ENCODE results near the gene PDE6H. TPM values are rescaled to one million over a fixed set of nuclear protein-coding genes. Genes with fewer than 3 reads are reported as not detected.

Gene PDE6H
- total RNA-seq, 1 donor from 2014 or later, result not detected

- Mint-ChIP-seq H3K4me1 (no peaks in the 10 kb centered on the region), H3K36me3 (ENCODE audit: low read depth) (no peaks in the 10 kb centered on the region), H3K4me3 (no peak overlapping the region), H3K27me3 (ENCODE audit: low read depth) (no peaks in the 10 kb centered on the region), H3K9me3 (peaks cover 2% of the 10 kb centered on the region), H3K27ac (ENCODE audit: unreplicated experiment) (no peak overlapping the region)
- no peak for DNase-seq (ENCODE audit: low read depth, low spot score)
- TF ChIP-seq CTCF (conservative IDR thresholded peaks at IDR 0.05), result no peak
Observed at GRCh38 chr12:15007551-15007950, 34.7 kb downstream of the PDE6H start.

- no peaks in the 10 kb centered on the region for H3K4me1 Mint-ChIP-seq
- no peaks in the 10 kb centered on the region for H3K36me3 Mint-ChIP-seq (ENCODE audit: low read depth)
- TF ChIP-seq CTCF (conservative IDR thresholded peaks at IDR 0.05), result peak; percentile 52
- H3K27me3 Mint-ChIP-seq (ENCODE audit: low read depth), result no peaks in the 10 kb centered on the region
- H3K27ac Mint-ChIP-seq (ENCODE audit: unreplicated experiment), result no peak overlapping the region
- H3K9me3 Mint-ChIP-seq, result peaks cover 2% of the 10 kb centered on the region
- no peak overlapping the region for H3K4me3 Mint-ChIP-seq
- DNase-seq (ENCODE audit: low read depth, low spot score), result no peak
Observed at GRCh38 chr12:15011162-15011561, 38.3 kb downstream of the PDE6H start.

GRCh38 chr12:15013634-15014179, 40.9 kb downstream of the PDE6H start:
- no peaks in the 10 kb centered on the region for H3K36me3 Mint-ChIP-seq (ENCODE audit: low read depth)
- no peaks in the 10 kb centered on the region for H3K27me3 Mint-ChIP-seq (ENCODE audit: low read depth)
- no peak for DNase-seq (ENCODE audit: low read depth, low spot score)
- no peak for TF ChIP-seq CTCF (conservative IDR thresholded peaks at IDR 0.05)
- H3K9me3 Mint-ChIP-seq, result peaks cover 2% of the 10 kb centered on the region
- no peak overlapping the region for H3K27ac Mint-ChIP-seq (ENCODE audit: unreplicated experiment)
- H3K4me1 Mint-ChIP-seq, result no peaks in the 10 kb centered on the region
- H3K4me3 Mint-ChIP-seq, result no peak overlapping the region

- TF ChIP-seq CTCF (conservative IDR thresholded peaks at IDR 0.05), result no peak
- H3K9me3 Mint-ChIP-seq, result no peaks in the 10 kb centered on the region
- no peak overlapping the region for H3K4me3 Mint-ChIP-seq
- no peaks in the 10 kb centered on the region for H3K36me3 Mint-ChIP-seq (ENCODE audit: low read depth)
- H3K4me1 Mint-ChIP-seq, result no peaks in the 10 kb centered on the region
- DNase-seq (ENCODE audit: low read depth, low spot score), result no peak
- no peaks in the 10 kb centered on the region for H3K27me3 Mint-ChIP-seq (ENCODE audit: low read depth)
- H3K27ac Mint-ChIP-seq (ENCODE audit: unreplicated experiment), result no peak overlapping the region
Observed at GRCh38 chr12:15014708-15015107, 41.9 kb downstream of the PDE6H start.

- no peak for DNase-seq (ENCODE audit: low read depth, low spot score)
- H3K4me3 Mint-ChIP-seq, result no peak overlapping the region
- no peaks in the 10 kb centered on the region for H3K27me3 Mint-ChIP-seq (ENCODE audit: low read depth)
- H3K27ac Mint-ChIP-seq (ENCODE audit: unreplicated experiment), result no peak overlapping the region
- H3K36me3 Mint-ChIP-seq (ENCODE audit: low read depth), result no peaks in the 10 kb centered on the region
- H3K4me1 Mint-ChIP-seq, result no peaks in the 10 kb centered on the region
- no peak for TF ChIP-seq CTCF (conservative IDR thresholded peaks at IDR 0.05)
- H3K9me3 Mint-ChIP-seq, result no peaks in the 10 kb centered on the region
Observed at GRCh38 chr12:15015121-15015520, 42.3 kb downstream of the PDE6H start.

Data from neural crest cell (in vitro differentiated cells).